Thoracic aorta (tissue), 2 donors: ENCODE measurements around the gene TSHZ2. TPM values are rescaled to one million over a fixed set of nuclear protein-coding genes. Genes with fewer than 3 reads are reported as not detected.

Experiments
- ATAC-seq: fragments of 150-250 bp; one replicate; pipeline ENCODE4 v1.8.0; 2017; ENCODE audit warnings: low read depth; ENCODE audit not compliant: insufficient number of reproducible peaks, low FRiP score
- DNase-seq: peaks from one replicate; pipeline ENCODE4 v3.0.0-alpha.2; 2020; ENCODE audit warnings: low spot score
- H3K27ac ChIP-seq, 2 donors: fragments of 200-600 bp; sonication (generic); 1 replicate in 1 of 2; 2 replicates in 1 of 2; pipeline ENCODE4 v1.5.1; 2016; ENCODE audit warnings: mild to moderate bottlenecking in 2 of 2, moderate library complexity in 2 of 2
- H3K27me3 ChIP-seq: fragments of 200-600 bp; sonication (generic); replicated peaks from 2 replicates; pipeline ENCODE4 v1.6.0; 2016; ENCODE audit warnings: mild to moderate bottlenecking; ENCODE audit not compliant: insufficient read depth
- H3K36me3 ChIP-seq: fragments of 200-600 bp; sonication (generic); one replicate; pipeline ENCODE4 v1.5.1; 2016
- H3K4me1 ChIP-seq, 2 donors: fragments of 200-600 bp; sonication (generic); 1 replicate in 1 of 2; 2 replicates in 1 of 2; pipeline versions ENCODE4 v1.5.1 to v1.6.0; 2016; ENCODE audit warnings: low read depth in 2 of 2, mild to moderate bottlenecking in 1 of 2; ENCODE audit not compliant: control insufficient read depth in 1 of 2
- H3K4me3 ChIP-seq: fragments of 200-600 bp; sonication (generic); 2 replicates; pipeline ENCODE4 v1.5.1; 2016; ENCODE audit warnings: mild to moderate bottlenecking
- H3K9me3 ChIP-seq: fragments of 200-600 bp; sonication (generic); 2 replicates; pipeline ENCODE4 v1.5.1; 2016
- total RNA-seq, 2 donors: library from RNA; depleted of rRNA; stranded (reverse); fragments of >200 nt; gene quantifications; one replicate each; pipeline versions ENCODE4 v1.1.0 to v1.2.3, GENCODE V29; 2016
- TF ChIP-seq, protein P1 (sequence below): fragments of 200-600 bp; sonication (generic); IDR thresholded peaks from one replicate; pipeline ENCODE4 v1.5.1; 2019; ENCODE audit warnings: antibody characterized with exemption

TSHZ2 gene
- total RNA-seq, 2 donors from 2014 or later = 8.4 to 32.6 TPM

- Histone ChIP-seq H3K9me3 (no peaks in the 10 kb centered on the region), H3K4me1 (no peaks in the 10 kb centered on the region), H3K27me3 (no peaks in the 10 kb centered on the region), H3K27ac (no peak overlapping the region), H3K36me3 (no peaks in the 10 kb centered on the region), H3K4me3 (no peak overlapping the region)
- TF ChIP-seq, protein P1, sequence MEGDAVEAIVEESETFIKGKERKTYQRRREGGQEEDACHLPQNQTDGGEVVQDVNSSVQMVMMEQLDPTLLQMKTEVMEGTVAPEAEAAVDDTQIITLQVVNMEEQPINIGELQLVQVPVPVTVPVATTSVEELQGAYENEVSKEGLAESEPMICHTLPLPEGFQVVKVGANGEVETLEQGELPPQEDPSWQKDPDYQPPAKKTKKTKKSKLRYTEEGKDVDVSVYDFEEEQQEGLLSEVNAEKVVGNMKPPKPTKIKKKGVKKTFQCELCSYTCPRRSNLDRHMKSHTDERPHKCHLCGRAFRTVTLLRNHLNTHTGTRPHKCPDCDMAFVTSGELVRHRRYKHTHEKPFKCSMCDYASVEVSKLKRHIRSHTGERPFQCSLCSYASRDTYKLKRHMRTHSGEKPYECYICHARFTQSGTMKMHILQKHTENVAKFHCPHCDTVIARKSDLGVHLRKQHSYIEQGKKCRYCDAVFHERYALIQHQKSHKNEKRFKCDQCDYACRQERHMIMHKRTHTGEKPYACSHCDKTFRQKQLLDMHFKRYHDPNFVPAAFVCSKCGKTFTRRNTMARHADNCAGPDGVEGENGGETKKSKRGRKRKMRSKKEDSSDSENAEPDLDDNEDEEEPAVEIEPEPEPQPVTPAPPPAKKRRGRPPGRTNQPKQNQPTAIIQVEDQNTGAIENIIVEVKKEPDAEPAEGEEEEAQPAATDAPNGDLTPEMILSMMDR = no peak
- DNase-seq (no peak), ATAC-seq (no peak)
These were observed 161.5 kb downstream of the TSHZ2 start for GRCh38 chr20:53133628-53134027.

GRCh38 chr20:53136473-53136872 lies 164.3 kb downstream of the TSHZ2 start:
- Histone ChIP-seq H3K27me3 (no peaks in the 10 kb centered on the region), H3K27ac (no peak overlapping the region), H3K4me3 (no peak overlapping the region), H3K9me3 (no peaks in the 10 kb centered on the region), H3K4me1 (no peaks in the 10 kb centered on the region), H3K36me3 (no peaks in the 10 kb centered on the region)
- ATAC-seq (no peak), DNase-seq (no peak)
- TF ChIP-seq, protein P1 = no peak

DNA sequence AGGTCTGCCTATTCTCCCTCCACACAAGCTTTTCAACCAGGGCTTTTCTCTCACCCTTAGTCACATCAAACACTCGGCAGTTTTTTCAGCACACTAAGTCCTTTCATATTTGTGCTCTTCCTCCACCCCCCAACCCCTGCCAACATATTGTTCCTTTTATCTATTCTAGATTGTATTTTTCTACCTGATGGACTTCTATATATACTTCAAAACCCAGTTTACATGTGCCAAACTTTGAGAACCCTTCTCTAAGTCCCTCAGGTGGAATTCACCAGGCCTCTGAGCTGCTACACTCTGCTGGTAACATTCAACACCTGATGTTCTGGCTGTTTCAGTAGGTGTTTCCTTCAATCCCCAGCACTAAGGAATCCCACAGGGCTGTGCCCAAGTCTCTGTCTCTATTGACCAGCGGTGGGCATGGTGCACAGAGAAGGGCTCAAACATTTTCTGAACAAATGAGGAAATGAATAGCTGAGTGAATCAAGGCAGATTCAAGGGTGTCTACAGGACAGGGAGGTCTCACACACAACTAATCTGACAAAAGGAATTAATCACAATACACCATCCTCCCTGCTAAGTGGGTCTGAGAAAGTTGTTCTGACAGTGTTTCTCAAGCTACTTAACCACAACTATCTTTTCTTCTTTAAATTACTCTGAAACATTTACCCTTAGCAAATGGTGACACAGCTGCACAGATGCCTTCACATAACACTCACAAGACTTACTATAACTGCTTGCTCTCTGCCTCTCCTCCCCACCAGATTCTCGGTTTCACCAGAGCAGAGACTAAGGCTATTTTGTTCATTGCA lies 166.5 kb downstream of the TSHZ2 start:
- TF ChIP-seq, protein P1 = no peak
- Histone ChIP-seq H3K9me3 (no peaks in the 10 kb centered on the region), H3K36me3 (no peaks in the 10 kb centered on the region), H3K4me1 (no peaks in the 10 kb centered on the region), H3K4me3 (no peak overlapping the region), H3K27me3 (no peaks in the 10 kb centered on the region), H3K27ac (no peak overlapping the region)
- no peak for DNase-seq
- no peak for ATAC-seq

DNA sequence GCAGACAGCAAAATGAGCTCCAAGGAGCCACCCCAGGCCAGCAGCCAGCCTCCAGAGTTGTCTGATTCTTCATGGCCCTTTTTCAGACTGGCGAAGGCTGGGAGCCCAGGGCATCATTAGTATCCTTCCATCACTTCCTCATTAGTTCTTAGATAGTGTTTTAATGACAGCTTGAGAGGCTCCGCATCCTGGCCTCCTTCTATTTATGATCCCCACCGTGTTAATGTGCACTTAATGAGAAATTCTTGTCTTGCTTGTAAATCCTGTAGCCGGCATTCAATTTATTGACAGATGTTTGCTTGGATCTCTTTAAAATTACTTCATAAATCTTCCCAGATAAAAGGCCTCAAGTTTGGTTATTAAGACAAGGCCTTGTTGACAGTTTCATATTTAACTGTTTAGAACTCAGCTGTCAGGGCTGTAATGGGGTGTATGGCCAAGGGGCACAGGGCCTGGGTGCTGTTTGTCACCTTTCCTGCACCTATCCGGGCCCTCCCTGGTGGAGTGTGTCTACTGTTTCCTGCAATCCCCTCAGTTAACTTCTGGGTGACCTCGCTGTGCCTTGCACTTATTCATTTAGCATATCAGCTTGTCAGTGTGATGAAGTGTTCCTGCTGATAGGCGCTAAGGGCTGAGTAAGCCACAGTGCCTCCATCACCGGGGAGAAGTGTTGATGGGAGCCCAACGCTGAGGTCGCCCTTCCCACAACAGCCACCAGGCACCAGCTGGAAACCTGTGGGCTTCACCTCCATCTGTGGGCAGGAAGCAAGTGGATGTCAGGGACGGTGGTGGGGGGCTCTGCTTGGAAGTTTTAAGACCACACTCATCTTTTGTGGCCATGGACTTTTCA lies 169.3 kb downstream of the TSHZ2 start:
- DNase-seq (no peak), ATAC-seq (no peak)
- Histone ChIP-seq H3K36me3 (no peaks in the 10 kb centered on the region), H3K4me3 (no peak overlapping the region), H3K9me3 (no peaks in the 10 kb centered on the region), H3K27me3 (no peaks in the 10 kb centered on the region), H3K4me1 (no peaks in the 10 kb centered on the region), H3K27ac (no peak overlapping the region)
- TF ChIP-seq, protein P1 = no peak
